AML-193 (cell line): Measurements from ENCODE around the gene CA5B.
"Not testable (repeated sequence)": the region's sequence is repeated elsewhere in the genome, so short reads cannot be mapped to it uniquely, and the experiment has no call there.

Source experiments
- DNase-seq, 2 experiments: peaks; one replicate each; lab custom pipeline; 2025; lab: John Stamatoyannopoulos, UW

The CA5B gene

GRCh38 chrX:15748841-15749240 is 10.8 kb downstream of the CA5B start:
- DNase-seq: no peak

GRCh38 chrX:15749642-15750610 is 11.9 kb downstream of the CA5B start:
- no peak for DNase-seq

GRCh38 chrX:15750611-15751154 is 12.6 kb downstream of the CA5B start:
- DNase-seq: no peak

- no peak for DNase-seq
These were observed 13.2 kb downstream of the CA5B start for GRCh38 chrX:15751155-15751819.

DNA sequence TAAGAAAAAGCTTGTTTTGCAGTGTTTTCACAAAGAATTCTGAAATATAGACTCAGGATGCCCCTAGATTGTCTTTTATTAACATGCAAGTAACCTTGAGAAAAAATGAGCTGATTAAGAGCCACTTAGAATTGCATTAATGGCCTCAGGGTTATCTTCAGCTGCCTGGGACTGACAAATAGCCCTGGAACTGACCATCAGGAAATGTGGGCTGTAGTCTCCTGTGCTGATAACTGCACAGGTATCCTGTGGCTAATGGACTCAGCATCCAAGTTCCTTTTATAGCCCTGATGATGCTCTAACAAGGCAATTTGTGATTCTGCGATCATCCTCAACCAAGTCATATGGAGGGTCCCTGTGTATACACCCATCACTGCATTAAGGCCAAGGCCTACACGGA is 17.0 kb downstream of the CA5B start:
- no peak for DNase-seq

DNA sequence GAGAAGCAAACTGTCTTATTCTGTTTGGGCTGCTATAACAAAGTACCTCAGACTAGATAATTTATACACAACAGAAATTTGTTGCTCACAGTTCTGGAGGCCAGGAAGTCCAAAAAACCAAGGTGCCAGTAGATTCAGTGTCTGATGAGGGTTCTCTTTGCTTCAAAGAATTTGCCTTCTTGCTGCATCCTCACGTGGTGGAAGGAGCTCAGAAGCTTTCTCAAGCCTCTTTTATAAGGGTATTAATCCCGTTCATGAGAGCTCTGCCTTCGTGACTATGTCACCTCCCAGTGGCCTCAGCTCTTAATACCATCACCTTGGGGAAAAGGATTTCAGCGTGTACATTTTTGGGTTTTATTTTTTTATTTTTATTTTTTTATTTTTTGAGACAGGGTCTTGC is 20.1 kb downstream of the CA5B start:
- no peak for DNase-seq

DNA sequence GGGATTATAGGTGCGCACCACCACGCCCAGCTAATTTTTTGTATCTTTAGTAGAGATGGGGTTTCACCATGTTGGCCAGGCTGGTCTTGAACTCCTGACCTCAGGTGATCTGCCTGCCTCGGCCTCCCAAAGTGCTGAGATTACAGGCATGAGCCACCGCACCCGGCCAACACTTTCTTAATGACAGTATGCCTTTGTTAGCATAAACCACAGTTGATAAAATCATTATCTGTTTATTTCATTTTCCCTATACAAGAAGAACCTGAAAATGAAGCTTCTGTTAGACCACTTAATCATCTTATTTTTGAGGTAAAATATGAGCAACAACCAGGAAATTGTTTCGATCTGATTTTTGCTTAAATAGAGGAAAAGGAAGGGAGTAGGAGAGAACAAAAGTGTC is 21.8 kb downstream of the CA5B start:
- not testable (repeated sequence) for DNase-seq

- DNase-seq: peak in 1 of 2 experiments; percentile 29
These were observed 23.6 kb downstream of the CA5B start for GRCh38 chrX:15761564-15762191.

GRCh38 chrX:15769300-15769954 is 31.4 kb downstream of the CA5B start:
- DNase-seq: no peak

DNA sequence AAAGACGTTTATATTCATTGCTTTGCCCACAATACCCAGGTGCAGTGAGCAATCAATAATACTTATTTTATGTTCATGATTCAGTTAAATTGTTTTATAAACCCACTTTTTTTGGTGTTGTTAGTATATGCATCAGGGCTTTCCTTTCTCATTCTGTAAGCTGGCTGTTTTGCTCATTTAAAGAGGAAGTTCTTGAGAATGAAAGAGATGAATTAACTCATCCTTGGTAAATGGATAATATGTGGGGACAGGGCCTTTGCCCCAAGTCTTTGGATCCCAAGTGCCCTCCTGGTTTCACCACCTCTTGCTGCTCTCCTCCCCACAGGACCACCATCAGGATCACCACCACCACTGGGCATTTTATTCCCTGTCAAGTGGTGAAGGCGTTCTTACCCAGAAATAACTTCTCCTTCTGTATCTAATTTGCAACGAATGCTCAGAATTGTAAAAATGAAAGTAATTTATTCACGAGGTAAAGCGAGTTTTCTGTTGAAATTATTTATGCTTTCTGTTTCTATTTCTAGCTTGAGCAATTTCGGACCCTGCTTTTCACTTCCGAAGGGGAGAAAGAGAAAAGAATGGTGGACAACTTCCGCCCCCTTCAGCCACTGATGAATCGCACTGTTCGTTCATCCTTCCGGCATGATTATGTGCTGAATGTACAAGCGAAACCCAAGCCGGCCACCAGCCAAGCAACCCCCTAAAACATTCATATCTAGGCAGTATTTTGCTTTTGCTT is 44.1 kb downstream of the CA5B start:
- peak in 1 of 2 experiments; percentile 2 for DNase-seq

- peak; percentile 12 to 23 for DNase-seq
These were observed 47.2 kb downstream of the CA5B start for GRCh38 chrX:15785176-15785750.

DNA sequence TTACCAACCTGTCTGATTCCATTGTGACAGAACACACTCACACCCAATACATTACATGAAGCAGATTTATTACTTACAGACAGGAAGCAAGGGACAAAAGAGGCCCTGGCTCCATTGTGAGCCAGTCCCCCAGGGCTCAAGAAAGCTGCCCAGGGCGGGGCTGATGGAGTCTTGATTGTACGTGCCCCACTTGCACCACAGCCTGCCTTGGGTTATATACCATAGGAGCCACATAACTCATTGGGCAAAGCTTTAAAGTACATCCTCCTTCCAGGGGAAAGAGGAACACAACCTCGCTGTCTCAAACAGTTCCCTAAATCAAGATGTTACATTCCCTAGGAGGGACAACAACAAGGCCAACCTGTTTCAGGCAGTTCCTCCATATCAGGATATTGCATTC is 48.8 kb downstream of the CA5B start:
- DNase-seq: peak in 1 of 2 experiments; percentile 13

DNA sequence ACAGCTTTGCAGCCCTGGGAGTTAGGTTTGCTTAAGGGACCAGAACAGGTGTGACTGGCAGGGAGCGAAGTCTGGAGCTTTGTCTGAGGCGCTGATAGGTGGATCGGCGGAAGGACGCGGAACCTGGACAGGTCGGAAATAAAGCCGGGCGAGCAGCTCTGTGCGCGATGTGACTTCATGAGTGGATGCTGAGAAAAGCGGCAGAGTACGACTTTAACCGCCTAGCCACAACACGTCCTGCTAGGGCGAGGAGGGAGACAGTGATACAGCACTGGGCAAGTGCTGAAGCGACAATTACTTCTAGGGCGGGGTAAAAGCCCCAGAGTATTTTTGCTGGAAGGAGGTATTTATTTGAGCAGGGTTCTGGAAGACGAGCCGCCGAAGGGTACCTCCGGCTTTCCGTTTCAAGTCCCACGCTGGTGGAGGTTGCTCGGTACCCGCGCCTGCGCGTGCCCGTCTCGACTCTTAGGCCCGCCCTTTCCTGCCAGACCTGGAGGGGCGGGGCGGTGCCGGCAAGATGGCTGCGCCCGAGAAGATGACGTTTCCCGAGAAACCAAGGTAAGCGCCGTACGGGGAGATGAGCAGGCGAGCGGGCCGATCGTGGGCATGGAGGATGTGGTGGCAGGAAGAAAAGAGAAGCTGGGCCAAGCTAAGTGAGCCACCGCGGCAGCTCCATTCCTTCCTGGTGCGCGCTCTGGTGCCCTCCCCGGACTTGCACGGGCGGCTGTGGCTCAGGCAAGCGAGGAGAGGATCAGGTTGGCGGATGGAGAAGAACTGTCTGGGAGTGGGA is 52.1 kb downstream of the CA5B start, which contains the start of gene ZRSR2:
Gene ZRSR2 (plus strand): TSS at position 506 of the 790 bp plus-strand sequence. CDS start 12 bp downstream, at position 518.
- peak; percentile 46 to 71 for DNase-seq

GRCh38 chrX:15790769-15791290 is 52.8 kb downstream of the CA5B start:
- DNase-seq: peak; percentile 7 to 11

DNA sequence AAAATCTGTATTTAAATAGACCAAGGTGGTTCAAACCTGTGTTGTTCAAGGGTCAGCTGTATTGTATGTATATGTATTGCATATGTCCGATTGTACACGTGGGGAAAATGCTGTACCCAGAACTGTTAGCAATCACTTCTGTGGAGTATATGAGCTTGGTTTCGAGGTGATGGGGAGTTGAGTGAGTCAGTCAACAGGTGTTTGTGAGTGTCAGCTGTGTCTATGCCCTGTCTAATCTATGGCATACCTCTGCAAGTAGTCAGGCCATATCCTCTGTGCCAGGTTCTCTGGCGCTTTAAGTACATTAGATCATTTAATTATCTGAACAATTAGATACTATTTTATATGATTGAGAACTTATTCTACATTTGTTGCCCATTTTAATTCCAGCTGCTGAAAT is 59.6 kb downstream of the CA5B start:
- no peak for DNase-seq

GRCh38 chrX:15804563-15804962 is 66.5 kb downstream of the CA5B start:
- peak; percentile 49 to 50 for DNase-seq

- no peak for DNase-seq
These were observed 70.2 kb downstream of the CA5B start for GRCh38 chrX:15808254-15808653.

- no peak for DNase-seq
These were observed 74.3 kb downstream of the CA5B start for GRCh38 chrX:15812192-15812938.

DNA sequence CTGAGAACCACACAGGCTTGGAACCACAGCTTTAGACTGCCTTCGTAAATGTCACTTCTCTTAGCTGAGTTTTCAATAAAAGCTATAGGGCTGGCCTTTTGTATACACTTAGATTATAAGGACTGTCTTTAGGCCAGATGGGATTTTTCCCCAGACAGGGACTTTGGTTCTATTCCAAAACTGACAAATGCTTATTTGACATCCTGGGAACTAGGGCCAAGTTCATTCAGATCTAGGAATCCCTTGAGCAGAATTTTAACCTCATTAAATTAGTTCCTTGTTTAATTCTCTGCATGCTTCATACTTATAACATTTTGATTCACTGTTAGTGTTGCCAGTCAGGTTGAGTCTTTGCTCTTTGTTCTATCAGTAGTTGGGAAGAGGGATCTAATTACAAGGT is 75.3 kb downstream of the CA5B start:
- DNase-seq: no peak
